Mesendoderm (in vitro differentiated cells): ENCODE data around the gene PIK3CD.
A peak's percentile ranks its signal among the peaks of the same experiment; 100 is the strongest.
"Not testable (repeated sequence)": the region's sequence is repeated elsewhere in the genome, so short reads cannot be mapped to it uniquely, and the experiment has no call there.

Experiments used
- DNase-seq: peaks from one replicate; pipeline ENCODE4 v3.0.0; 2013
- H2AK5ac ChIP-seq: 2 replicates; pipeline ENCODE4 v1.6.1; 2013; ENCODE audit warnings: low read length, inconsistent platforms
- H2BK120ac ChIP-seq: 2 replicates; pipeline ENCODE4 v1.6.1; 2013; ENCODE audit warnings: low read depth, mild to moderate bottlenecking, low read length, moderate library complexity, mixed read lengths
- H2BK15ac ChIP-seq: replicated peaks from 2 replicates; pipeline ENCODE4 v1.6.1; 2013; ENCODE audit warnings: low read depth, mild to moderate bottlenecking, moderate library complexity
- H2BK5ac ChIP-seq: 2 replicates; pipeline ENCODE4 v1.6.1; 2013; ENCODE audit warnings: low read length, inconsistent platforms
- H3K18ac ChIP-seq: 2 replicates; pipeline ENCODE4 v1.6.1; 2013; ENCODE audit warnings: mild to moderate bottlenecking, low read length, mixed read lengths
- H3K23ac ChIP-seq: one replicate; pipeline ENCODE4 v1.6.1; 2013; ENCODE audit warnings: low read length
- H3K27ac ChIP-seq: 2 replicates; pipeline ENCODE4 v1.5.1; 2013; ENCODE audit warnings: low read depth, mild to moderate bottlenecking, inconsistent platforms, low read length, moderate library complexity
- H3K27me3 ChIP-seq: 2 replicates; pipeline ENCODE4 v1.6.1; 2013; ENCODE audit warnings: low read length, control low read depth, mild to moderate bottlenecking, inconsistent platforms; ENCODE audit not compliant: insufficient read depth, poor library complexity
- H3K36me3 ChIP-seq: 2 replicates; pipeline ENCODE4 v1.6.1; 2013; ENCODE audit warnings: low read length, inconsistent platforms; ENCODE audit not compliant: control insufficient read depth, insufficient read depth
- H3K4ac ChIP-seq: one replicate; pipeline ENCODE4 v1.6.1; 2013; ENCODE audit warnings: low read depth, mild to moderate bottlenecking, low read length, moderate library complexity
- H3K4me1 ChIP-seq: 2 replicates; pipeline ENCODE4 v1.6.1; 2013; ENCODE audit warnings: low read depth, low read length, inconsistent platforms; ENCODE audit not compliant: control insufficient read depth
- H3K4me2 ChIP-seq: 2 replicates; pipeline ENCODE4 v1.6.1; 2013; ENCODE audit warnings: low read length
- H3K4me3 ChIP-seq: 2 replicates; pipeline ENCODE4 v1.5.1; 2013; ENCODE audit warnings: mild to moderate bottlenecking, low read length
- H3K56ac ChIP-seq: one replicate; pipeline ENCODE4 v1.6.1; 2013; ENCODE audit warnings: low read length
- H3K79me1 ChIP-seq: 2 replicates; pipeline ENCODE4 v1.6.1; 2013; ENCODE audit warnings: low read length, inconsistent platforms
- H3K79me2 ChIP-seq: 2 replicates; pipeline ENCODE4 v1.6.1; 2013; ENCODE audit warnings: mild to moderate bottlenecking, low read length; ENCODE audit not compliant: control insufficient read depth, insufficient read depth
- H3K9ac ChIP-seq: 2 replicates; pipeline ENCODE4 v1.6.1; 2013; ENCODE audit warnings: low read length, inconsistent platforms
- H4K5ac ChIP-seq: one replicate; pipeline ENCODE4 v1.6.1; 2013; ENCODE audit warnings: low read length
- H4K8ac ChIP-seq: one replicate; pipeline ENCODE4 v1.6.1; 2013; ENCODE audit warnings: low read depth, mild to moderate bottlenecking, control low read depth, low read length, moderate library complexity
- WGBS: extraction: QIAGEN DNeasy Blood & Tissue Kit; methylation state at CpG from one replicate; pipeline ENCODE4 v1.1.7; 2013; ENCODE audit warnings: low lambda C conversion rate, missing lambda C conversion rate; ENCODE audit not compliant: insufficient coverage; ENCODE audit errors: extremely low coverage; 5-methylcytosine and 5-hydroxymethylcytosine counted together

Gene PIK3CD

DNA sequence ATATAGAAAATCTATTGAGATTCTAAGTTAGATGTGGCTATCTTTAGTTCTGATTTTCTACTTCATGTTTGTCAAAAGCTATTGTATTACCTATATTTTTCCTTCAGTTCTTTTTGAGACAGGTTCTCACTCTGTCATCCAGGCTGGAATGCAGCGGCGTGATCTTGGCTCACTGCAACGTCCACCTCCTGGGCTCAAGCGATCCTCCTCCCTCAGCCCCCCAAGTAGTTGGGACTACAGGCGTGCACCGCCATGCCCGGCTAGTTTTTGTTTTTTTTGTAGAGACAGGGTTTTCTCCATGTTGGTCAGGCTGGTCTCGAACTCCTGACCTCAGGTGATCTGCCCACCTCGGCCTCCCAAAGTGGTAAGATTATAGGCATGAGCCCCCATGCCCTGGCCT is 96.9 kb downstream of the PIK3CD start:
- not testable (repeated sequence) for H4K8ac ChIP-seq, H3K27me3 ChIP-seq, H3K18ac ChIP-seq, H2BK120ac ChIP-seq, H3K4me2 ChIP-seq, DNase-seq, H3K23ac ChIP-seq, H2AK5ac ChIP-seq, H3K4me1 ChIP-seq, H2BK15ac ChIP-seq, H3K4ac ChIP-seq, H4K5ac ChIP-seq, H3K36me3 ChIP-seq, H3K79me1 ChIP-seq, H3K9ac ChIP-seq, H3K79me2 ChIP-seq, H3K56ac ChIP-seq, H2BK5ac ChIP-seq, H3K4me3 ChIP-seq, H3K27ac ChIP-seq
- no CpG with 5 or more reads among the region's 9 CpGs for WGBS

- Histone ChIP-seq H2BK15ac (no peak overlapping the region), H3K79me2 (no peaks in the 10 kb centered on the region), H3K4ac (no peak overlapping the region), H3K4me2 (no peak overlapping the region), H3K4me3 (no peak overlapping the region), H4K5ac (no peak overlapping the region), H3K18ac (no peak overlapping the region), H2BK5ac (no peak overlapping the region), H2BK120ac (no peak overlapping the region), H3K4me1 (no peaks in the 10 kb centered on the region), H3K9ac (no peak overlapping the region), H3K79me1 (no peaks in the 10 kb centered on the region), H3K36me3 (peaks cover 2% of the 10 kb centered on the region), H3K56ac (no peak overlapping the region), H3K23ac (no peak overlapping the region), H3K27ac (no peak overlapping the region), H3K27me3 (no peaks in the 10 kb centered on the region), H2AK5ac (no peak overlapping the region), H4K8ac (no peak overlapping the region)
- WGBS, result no CpG with 5 or more reads among the region's 14 CpGs
- no peak for DNase-seq
Observed at GRCh38 chr1:9749361-9749760, 97.8 kb downstream of the PIK3CD start.

GRCh38 chr1:9751971-9752370 is 100.4 kb downstream of the PIK3CD start:
- Histone ChIP-seq H4K8ac (no peak overlapping the region), H2BK5ac (no peak overlapping the region), H3K79me2 (no peaks in the 10 kb centered on the region), H3K27ac (no peak overlapping the region), H3K4me3 (no peak overlapping the region), H3K23ac (no peak overlapping the region), H4K5ac (no peak overlapping the region), H3K36me3 (peaks cover 2% of the 10 kb centered on the region), H3K56ac (no peak overlapping the region), H3K18ac (no peak overlapping the region), H2AK5ac (no peak overlapping the region), H3K4me2 (no peak overlapping the region), H3K9ac (no peak overlapping the region), H3K4me1 (peaks cover 2% of the 10 kb centered on the region), H3K4ac (no peak overlapping the region), H2BK15ac (no peak overlapping the region), H2BK120ac (no peak overlapping the region), H3K79me1 (no peaks in the 10 kb centered on the region), H3K27me3 (no peaks in the 10 kb centered on the region)
- no peak for DNase-seq
- WGBS, result no CpG with 5 or more reads among the region's 3 CpGs

DNA sequence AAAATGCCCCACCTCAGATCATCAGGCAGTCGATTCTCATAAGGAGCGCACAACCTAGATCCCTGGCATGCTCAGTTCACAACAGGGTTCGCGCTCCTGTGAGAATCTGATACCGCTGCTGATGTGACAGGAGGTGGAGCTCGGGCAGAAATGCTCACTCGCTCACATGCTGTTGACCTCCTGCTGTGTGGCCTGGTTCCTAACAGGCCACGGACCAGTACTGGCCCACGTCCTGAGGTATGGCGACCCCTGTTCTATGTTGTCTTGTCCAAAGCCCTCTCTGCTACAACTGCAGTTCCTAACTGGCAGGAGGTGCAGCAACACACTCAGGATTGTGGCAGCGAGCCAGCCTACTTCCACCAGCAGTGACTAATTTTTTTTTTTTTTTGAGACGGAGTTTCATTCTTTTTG is 101.6 kb downstream of the PIK3CD start:
- Histone ChIP-seq H3K79me1 (peaks cover 1% of the 10 kb centered on the region), H3K56ac (no peak overlapping the region), H3K27me3 (no peaks in the 10 kb centered on the region), H3K27ac (no peak overlapping the region), H2AK5ac (no peak overlapping the region), H3K36me3 (peaks cover 2% of the 10 kb centered on the region), H3K4ac (no peak overlapping the region), H3K79me2 (peaks cover 2% of the 10 kb centered on the region), H3K23ac (no peak overlapping the region), H4K5ac (no peak overlapping the region), H4K8ac (no peak overlapping the region), H3K18ac (no peak overlapping the region), H2BK120ac (no peak overlapping the region), H3K9ac (no peak overlapping the region), H3K4me1 (peaks cover 2% of the 10 kb centered on the region), H2BK5ac (no peak overlapping the region), H2BK15ac (no peak overlapping the region), H3K4me3 (no peak overlapping the region), H3K4me2 (no peak overlapping the region)
- WGBS, result no CpG with 5 or more reads among the region's 12 CpGs
- peak; percentile 31 for DNase-seq

- Histone ChIP-seq H2BK5ac (no peak overlapping the region), H3K79me1 (peaks cover 7% of the 10 kb centered on the region), H3K27me3 (no peaks in the 10 kb centered on the region), H4K5ac (no peak overlapping the region), H3K36me3 (peaks cover 2% of the 10 kb centered on the region), H4K8ac (no peak overlapping the region), H3K23ac (no peak overlapping the region), H3K27ac (no peak overlapping the region), H3K4me1 (peaks cover 2% of the 10 kb centered on the region), H3K4me2 (no peak overlapping the region), H3K18ac (no peak overlapping the region), H2BK120ac (no peak overlapping the region), H3K9ac (no peak overlapping the region), H2BK15ac (no peak overlapping the region), H3K4me3 (no peak overlapping the region), H3K79me2 (peaks cover 2% of the 10 kb centered on the region), H3K56ac (no peak overlapping the region), H3K4ac (no peak overlapping the region), H2AK5ac (no peak overlapping the region)
- no CpG with 5 or more reads among the region's 10 CpGs for WGBS
- peak; percentile 57 for DNase-seq
Observed at GRCh38 chr1:9755441-9755995, 104.0 kb downstream of the PIK3CD start.

DNA sequence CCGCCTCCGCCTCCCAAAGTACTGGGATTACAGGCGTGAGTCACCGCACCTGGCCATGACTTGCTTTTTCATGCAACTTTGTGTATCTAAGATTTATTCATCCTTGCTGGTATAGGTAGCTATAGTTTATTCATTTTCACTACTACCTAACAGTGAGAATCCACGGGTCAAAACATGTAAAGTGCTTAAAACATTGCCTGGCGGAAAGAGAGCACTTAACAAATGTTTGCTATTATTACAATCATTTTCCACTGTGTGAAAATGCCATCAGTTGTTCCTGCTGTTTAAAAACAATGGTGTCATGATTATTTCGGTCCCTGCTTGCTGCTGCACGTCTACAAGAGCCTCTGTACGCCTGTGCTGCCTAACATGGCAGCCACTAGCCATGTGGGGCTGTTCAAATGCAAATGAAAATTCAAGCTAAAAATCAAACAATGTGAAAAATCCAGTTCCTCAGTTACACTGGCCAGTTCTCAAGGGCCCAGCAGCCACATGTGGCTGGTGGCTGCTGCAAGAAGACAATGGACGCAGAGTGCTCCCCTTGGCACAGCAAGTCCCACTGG is 107.1 kb downstream of the PIK3CD start:
- no peaks in the 10 kb centered on the region for H3K27me3 ChIP-seq
- no peak overlapping the region for H3K4ac ChIP-seq
- H3K4me3 ChIP-seq, result no peak overlapping the region
- no peak overlapping the region for H3K56ac ChIP-seq
- no peak overlapping the region for H2BK5ac ChIP-seq
- H4K5ac ChIP-seq, result no peak overlapping the region
- H3K79me2 ChIP-seq, result peaks cover 4% of the 10 kb centered on the region
- H2AK5ac ChIP-seq, result no peak overlapping the region
- H3K9ac ChIP-seq, result no peak overlapping the region
- H3K23ac ChIP-seq, result no peak overlapping the region
- H3K79me1 ChIP-seq, result peaks cover 18% of the 10 kb centered on the region
- no peak overlapping the region for H2BK120ac ChIP-seq
- no peak overlapping the region for H4K8ac ChIP-seq
- no peak overlapping the region for H3K18ac ChIP-seq
- whole genome bisulfite sequencing, result no CpG with 5 or more reads among the region's 10 CpGs
- no peak for DNase-seq
- H3K4me2 ChIP-seq, result no peak overlapping the region
- H2BK15ac ChIP-seq, result no peak overlapping the region
- peaks cover 2% of the 10 kb centered on the region for H3K4me1 ChIP-seq
- H3K36me3 ChIP-seq, result no peaks in the 10 kb centered on the region
- no peak overlapping the region for H3K27ac ChIP-seq
